Muscle of leg (tissue), 11 donors: ENCODE results near the gene PRR12. TPM values are rescaled to one million over a fixed set of nuclear protein-coding genes. Genes with fewer than 3 reads are reported as not detected.

ENCODE experiments used
- DNase-seq: peaks from one replicate; pipeline ENCODE4 v3.0.0; 2013
- H3K27ac ChIP-seq: one replicate; pipeline ENCODE4 v1.5.1; 2013; ENCODE audit warnings: mild to moderate bottlenecking, low read length, control low read depth
- H3K27me3 ChIP-seq: one replicate; pipeline ENCODE4 v1.6.1; 2013; ENCODE audit warnings: low read length; ENCODE audit not compliant: control insufficient read depth, insufficient read depth
- H3K36me3 ChIP-seq: one replicate; pipeline ENCODE4 v1.6.1; 2013; ENCODE audit warnings: low read length; ENCODE audit not compliant: control insufficient read depth, insufficient read depth
- H3K4me1 ChIP-seq: one replicate; pipeline ENCODE4 v1.6.1; 2013; ENCODE audit warnings: low read length; ENCODE audit not compliant: control insufficient read depth, insufficient read depth
- H3K4me3 ChIP-seq: one replicate; pipeline ENCODE4 v1.5.1; 2013; ENCODE audit warnings: low read length, control low read depth
- H3K9me3 ChIP-seq: replicated peaks from 2 replicates; pipeline ENCODE4 v1.6.1; 2013; ENCODE audit warnings: low read depth, low read length; ENCODE audit not compliant: control insufficient read depth
- WGBS: methylation state at CpG from one replicate; pipeline ENCODE4 v1.1.5; 2013; ENCODE audit warnings: missing lambda C conversion rate; ENCODE audit not compliant: insufficient coverage; 5-methylcytosine and 5-hydroxymethylcytosine counted together
- polyA plus RNA-seq, 8 donors: library from polyadenylated mRNA; unstranded; fragments of 120-200 nt; gene quantifications; one replicate each; pipeline versions ENCODE4 v1.2.1 to v1.2.3, GENCODE V29; 2013; ENCODE audit warnings: inconsistent platforms in 1 of 8, low replicate concordance in 1 of 8; ENCODE audit not compliant: insufficient read length in 8 of 8, insufficient read depth in 1 of 8
- total RNA-seq: library from RNA; stranded (reverse); fragments of 120-200 nt; gene quantifications from one replicate; pipeline ENCODE4 v1.2.4, GENCODE V29; 2013

PRR12 gene
- total and polyA plus RNA-seq, 9 donors = 3.5 to 22.7 (median 18.3) TPM

GRCh38 chr19:49579193-49579592 lies 11.8 kb upstream of the PRR12 start:
- no CpG with 5 or more reads among the region's 4 CpGs for WGBS
- no peaks in the 10 kb centered on the region for H3K27me3 ChIP-seq
- no peak for DNase-seq
- H3K36me3 ChIP-seq = peaks cover 16% of the 10 kb centered on the region
- no peaks in the 10 kb centered on the region for H3K9me3 ChIP-seq
- H3K27ac ChIP-seq = no peak overlapping the region
- H3K4me3 ChIP-seq = no peak overlapping the region
- peaks cover 10% of the 10 kb centered on the region for H3K4me1 ChIP-seq

GRCh38 chr19:49579947-49580263 lies 11.1 kb upstream of the PRR12 start:
- peaks cover 10% of the 10 kb centered on the region for H3K4me1 ChIP-seq
- DNase-seq = no peak
- no peaks in the 10 kb centered on the region for H3K9me3 ChIP-seq
- H3K27ac ChIP-seq = peak overlapping the region; percentile 81
- peak overlapping the region; percentile 81 for H3K4me3 ChIP-seq
- peaks cover 11% of the 10 kb centered on the region for H3K36me3 ChIP-seq
- no peaks in the 10 kb centered on the region for H3K27me3 ChIP-seq
- no CpG with 5 or more reads among the region's 8 CpGs for WGBS

- no peaks in the 10 kb centered on the region for H3K27me3 ChIP-seq
- 0% methylated on average over 13 of the region's 31 CpGs for WGBS
- peak; percentile 99 for DNase-seq
Observed at GRCh38 chr19:49580264-49581006, 10.5 kb upstream of the PRR12 start, which contains the start of gene NOSIP. Gene NOSIP, minus strand, starts transcription at chr19:49580556. Its CDS starts 19,865 bp downstream, at chr19:49560691.

GRCh38 chr19:49581007-49581508 lies 9.9 kb upstream of the PRR12 start, which contains the start of gene PRRG2:
Gene PRRG2, plus strand, starts transcription at chr19:49581316. Its CDS starts 1,904 bp downstream, at chr19:49583220.
- peak within 1 kb of the TSS; percentile 81 for H3K4me3 ChIP-seq
- H3K27me3 ChIP-seq = peaks cover under 1% of the 10 kb centered on the region
- DNase-seq = peak; percentile 31
- peaks cover 3% of the 10 kb centered on the region for H3K36me3 ChIP-seq
- 40% methylated on average over 1 of the region's 15 CpGs for WGBS
- H3K4me1 ChIP-seq = peaks cover 10% of the 10 kb centered on the region
- no peaks in the 10 kb centered on the region for H3K9me3 ChIP-seq
- H3K27ac ChIP-seq = peak within 1 kb of the TSS; percentile 81

More at GRCh38 chr19:49580264-49581006, 10.5 kb upstream of the PRR12 start, which contains the start of gene NOSIP:
- H3K4me1 ChIP-seq = peaks cover 10% of the 10 kb centered on the region
- peak within 1 kb of the TSS; percentile 81 for H3K4me3 ChIP-seq
- H3K27ac ChIP-seq = peak within 1 kb of the TSS; percentile 81
- peaks cover 8% of the 10 kb centered on the region for H3K36me3 ChIP-seq
- H3K9me3 ChIP-seq = no peaks in the 10 kb centered on the region

- Histone ChIP-seq H3K4me1 (peaks cover 10% of the 10 kb centered on the region), H3K36me3 (no peaks in the 10 kb centered on the region), H3K27me3 (peaks cover 2% of the 10 kb centered on the region), H3K27ac (no peak overlapping the region), H3K4me3 (no peak overlapping the region), H3K9me3 (no peaks in the 10 kb centered on the region)
- WGBS = 54% methylated on average over 2 of the region's 2 CpGs
- no peak for DNase-seq
Observed at GRCh38 chr19:49583239-49583638, 7.7 kb upstream of the PRR12 start.

- DNase-seq = no peak
- 8% methylated on average over 5 of the region's 8 CpGs for WGBS
- H3K4me3 ChIP-seq = no peak overlapping the region
- H3K4me1 ChIP-seq = peaks cover 7% of the 10 kb centered on the region
- peaks cover 2% of the 10 kb centered on the region for H3K27me3 ChIP-seq
- no peaks in the 10 kb centered on the region for H3K9me3 ChIP-seq
- no peak overlapping the region for H3K27ac ChIP-seq
- no peaks in the 10 kb centered on the region for H3K36me3 ChIP-seq
Observed at GRCh38 chr19:49585023-49585422, 6.0 kb upstream of the PRR12 start.

GRCh38 chr19:49587227-49587626 lies 3.8 kb upstream of the PRR12 start:
- DNase-seq = no peak
- no peaks in the 10 kb centered on the region for H3K36me3 ChIP-seq
- H3K27me3 ChIP-seq = peaks cover 2% of the 10 kb centered on the region
- no peak overlapping the region for H3K27ac ChIP-seq
- 83% methylated on average over 3 of the region's 8 CpGs for WGBS
- no peaks in the 10 kb centered on the region for H3K9me3 ChIP-seq
- peaks cover 10% of the 10 kb centered on the region for H3K4me1 ChIP-seq
- no peak overlapping the region for H3K4me3 ChIP-seq

- Histone ChIP-seq H3K27me3 (peaks cover 2% of the 10 kb centered on the region), H3K27ac (no peak overlapping the region), H3K36me3 (peaks cover 2% of the 10 kb centered on the region), H3K9me3 (no peaks in the 10 kb centered on the region), H3K4me3 (no peak overlapping the region), H3K4me1 (peaks cover 21% of the 10 kb centered on the region)
- peak; percentile 18 for DNase-seq
- WGBS = 73% methylated on average over 14 of the region's 18 CpGs
Observed at GRCh38 chr19:49588365-49589122, 2.4 kb upstream of the PRR12 start.

- H3K36me3 ChIP-seq = peaks cover 11% of the 10 kb centered on the region
- no peak overlapping the region for H3K4me3 ChIP-seq
- H3K4me1 ChIP-seq = peaks cover 24% of the 10 kb centered on the region
- no peak overlapping the region for H3K27ac ChIP-seq
- no peak for DNase-seq
- H3K27me3 ChIP-seq = peaks cover 2% of the 10 kb centered on the region
- WGBS = 20% methylated on average over 1 of the region's 5 CpGs
- no peaks in the 10 kb centered on the region for H3K9me3 ChIP-seq
Observed at GRCh38 chr19:49589502-49589905, 1.5 kb upstream of the PRR12 start.
